ENCODE measurements around the gene KCNK13. TPM values are rescaled to one million over a fixed set of nuclear protein-coding genes. Genes with fewer than 3 reads are reported as not detected.

KCNK13 gene
- total RNA-seq, 1 experiment from 2014 or later: 0.17 TPM

GRCh38 chr14:90058876-90059458 is 2.8 kb upstream of the KCNK13 start (continued):
- TF ChIP-seq CREM (CRISPR knock-in tag; IDR thresholded peaks at IDR 0.05): no peak

GRCh38 chr14:90060312-90060964 is 1.4 kb upstream of the KCNK13 start:
- peaks cover 28% of the 10 kb centered on the region for H3K4me1 Mint-ChIP-seq
- H3K27me3 Mint-ChIP-seq (ENCODE audit: low read depth): peaks cover 82% of the 10 kb centered on the region
- H3K27ac Mint-ChIP-seq: no peak overlapping the region
- H3K36me3 Mint-ChIP-seq: no peaks in the 10 kb centered on the region
- ChIA-PET POLR2A (no interaction called here), CTCF (interaction anchor here (0.6 to 1.5 kb wide), 11 partner anchors 11 to 1020 kb away, joined by 3 to 23 read pairs (median 3); partner anchors contain the start of gene TDP1)
- ATAC-seq (peak; percentile 82), DNase-seq (ENCODE audit: low spot score) (peak; percentile 81)
- H3K4me3 Mint-ChIP-seq: peak overlapping the region; percentile 73
- H3K9me3 Mint-ChIP-seq: no peaks in the 10 kb centered on the region
- TF ChIP-seq ZNF263 (CRISPR knock-in tag; IDR thresholded peaks at IDR 0.05; ENCODE audit: low read depth) (peak; percentile 84), E2F5 (CRISPR knock-in tag; IDR thresholded peaks at IDR 0.05) (peak; percentile 37; the same call in 1 of the 2 replicates), E2F4 (CRISPR knock-in tag; IDR thresholded peaks at IDR 0.05; ENCODE audit: borderline replicate concordance, low read depth) (peak; percentile 54; the same call in 1 of the 2 replicates), MYBL2 (CRISPR knock-in tag; IDR thresholded peaks at IDR 0.05) (peak; percentile 60; the same call in 1 of the 2 replicates), SMAD3 (CRISPR knock-in tag; IDR thresholded peaks at IDR 0.05; ENCODE audit: borderline replicate concordance) (no peak), FOXP1 (CRISPR knock-in tag; IDR thresholded peaks at IDR 0.05; ENCODE audit: borderline replicate concordance) (peak; percentile 78; the same call in 1 of the 2 replicates), ZNF219 (CRISPR knock-in tag; IDR thresholded peaks at IDR 0.05; ENCODE audit: borderline replicate concordance) (0 out of 2 replicates have a peak, but pooled peaks have one; percentile 77), FOXK1 (CRISPR knock-in tag; IDR thresholded peaks at IDR 0.05) (peak; percentile 22; the same call in 1 of the 2 replicates), FOXP4 (CRISPR knock-in tag; IDR thresholded peaks at IDR 0.05) (peak; percentile 61; the same call in 1 of the 2 replicates), ZNF138 (CRISPR knock-in tag; conservative IDR thresholded peaks at IDR 0.05) (0 out of 2 replicates have a peak, but pooled peaks have one; percentile 60), CTCF (IDR thresholded peaks at IDR 0.05) (peak; percentile 47; the same call in 1 of the 2 replicates), HMGXB4 (CRISPR knock-in tag; IDR thresholded peaks at IDR 0.05) (peak; percentile 98), ZNF232 (CRISPR knock-in tag; IDR thresholded peaks at IDR 0.05) (0 out of 2 replicates have a peak, but pooled peaks have one; percentile 24), ZMAT4 (CRISPR knock-in tag; IDR thresholded peaks at IDR 0.05) (no peak), TP53 (CRISPR knock-in tag; IDR thresholded peaks at IDR 0.05) (peak; percentile 66; the same call in 1 of the 2 replicates), ARID4B (CRISPR knock-in tag; IDR thresholded peaks at IDR 0.05; ENCODE audit: borderline replicate concordance) (peak; percentile 12; the same call in 1 of the 2 replicates), ETV6 (CRISPR knock-in tag; IDR thresholded peaks at IDR 0.05) (0 out of 2 replicates have a peak, but pooled peaks have one; percentile 27), GTF2I (CRISPR knock-in tag; conservative IDR thresholded peaks at IDR 0.05) (no peak), NR3C1 (CRISPR knock-in tag; conservative IDR thresholded peaks at IDR 0.05; ENCODE audit: low read depth) (no peak), ESRRA (CRISPR knock-in tag; IDR thresholded peaks at IDR 0.05; ENCODE audit: borderline replicate concordance) (0 out of 2 replicates have a peak, but pooled peaks have one; percentile 47)
